H9 (cell line): ENCODE measurements around the gene IZUMO1. TPM values are rescaled to one million over a fixed set of nuclear protein-coding genes. Genes with fewer than 3 reads are reported as not detected.

Experiments
- DNase-seq: peaks from one replicate; pipeline ENCODE4 v3.0.0-alpha.2; 2017
- H2AFZ ChIP-seq: one replicate; pipeline ENCODE4 v1.6.1; 2013; ENCODE audit warnings: mild to moderate bottlenecking, low read length, control low read depth, moderate library complexity
- H2AK5ac ChIP-seq: 2 replicates; pipeline ENCODE4 v1.6.1; 2013; ENCODE audit warnings: low read length, control low read depth, mixed read lengths; ENCODE audit not compliant: insufficient read length
- H2BK120ac ChIP-seq: one replicate; pipeline ENCODE4 v1.6.1; 2013; ENCODE audit warnings: low read depth, mild to moderate bottlenecking, low read length, control low read depth, inconsistent platforms; ENCODE audit not compliant: poor library complexity, severe bottlenecking
- H2BK12ac ChIP-seq: 2 replicates; pipeline ENCODE4 v1.6.1; 2013; ENCODE audit warnings: low read length, control low read depth, mixed read lengths, low read depth; ENCODE audit not compliant: insufficient read length
- H2BK15ac ChIP-seq: 2 replicates; pipeline ENCODE4 v1.6.1; 2013; ENCODE audit warnings: low read depth, low read length, control low read depth
- H2BK20ac ChIP-seq: one replicate; pipeline ENCODE4 v1.6.1; 2013; ENCODE audit warnings: low read depth, mild to moderate bottlenecking, low read length, control low read depth, inconsistent platforms; ENCODE audit not compliant: poor library complexity, severe bottlenecking
- H2BK5ac ChIP-seq: 2 replicates; pipeline ENCODE4 v1.6.1; 2013; ENCODE audit warnings: low read length, control low read depth, mixed read lengths; ENCODE audit not compliant: insufficient read length
- H3K14ac ChIP-seq: 2 replicates; pipeline ENCODE4 v1.6.1; 2013; ENCODE audit warnings: low read length, control low read depth; ENCODE audit not compliant: insufficient read depth
- H3K18ac ChIP-seq: 2 replicates; pipeline ENCODE4 v1.6.1; 2013; ENCODE audit warnings: low read depth, mild to moderate bottlenecking, mixed read lengths, low read length, control low read depth; ENCODE audit not compliant: insufficient read length
- H3K23ac ChIP-seq: 2 replicates; pipeline ENCODE4 v1.6.1; 2013; ENCODE audit warnings: low read length, control low read depth, mixed read lengths, low read depth; ENCODE audit not compliant: insufficient read length
- H3K23me2 ChIP-seq: 2 replicates; pipeline ENCODE4 v1.6.1; 2013; ENCODE audit warnings: low read depth, mild to moderate bottlenecking, mixed read lengths, low read length, control low read depth; ENCODE audit not compliant: insufficient read length, poor library complexity, severe bottlenecking
- H3K27ac ChIP-seq: 2 replicates; pipeline ENCODE4 v1.5.1; 2013; ENCODE audit warnings: low read length, control low read depth, mixed read lengths, low read depth; ENCODE audit not compliant: insufficient read length
- H3K27me3 ChIP-seq: 2 replicates; pipeline ENCODE4 v1.6.1; 2013; ENCODE audit warnings: low read length, control low read depth, inconsistent platforms; ENCODE audit not compliant: insufficient read depth
- H3K4ac ChIP-seq: 2 replicates; pipeline ENCODE4 v1.6.1; 2013; ENCODE audit warnings: low read depth, mild to moderate bottlenecking, control low read depth, inconsistent platforms, low read length, moderate library complexity
- H3K4me1 ChIP-seq: 2 replicates; pipeline ENCODE4 v1.6.1; 2013; ENCODE audit warnings: low read length, control low read depth, inconsistent platforms; ENCODE audit not compliant: insufficient read depth
- H3K4me2 ChIP-seq: 2 replicates; pipeline ENCODE4 v1.6.1; 2013; ENCODE audit warnings: low read length, control low read depth, mixed read lengths; ENCODE audit not compliant: insufficient read length, insufficient read depth
- H3K56ac ChIP-seq: 2 replicates; pipeline ENCODE4 v1.6.1; 2013; ENCODE audit warnings: low read depth, mild to moderate bottlenecking, mixed read lengths, low read length, control low read depth; ENCODE audit not compliant: insufficient read length
- H3K79me1 ChIP-seq: 2 replicates; pipeline ENCODE4 v1.6.1; 2013; ENCODE audit warnings: low read depth, mild to moderate bottlenecking, moderate library complexity, low read length, control low read depth, inconsistent platforms; ENCODE audit not compliant: insufficient read depth, poor library complexity, severe bottlenecking
- H3K79me2 ChIP-seq: 2 replicates; pipeline ENCODE4 v1.6.1; 2013; ENCODE audit warnings: low read length, control low read depth, inconsistent platforms; ENCODE audit not compliant: insufficient read depth
- H3K9ac ChIP-seq: 2 replicates; pipeline ENCODE4 v1.6.1; 2013; ENCODE audit warnings: low read length, control low read depth, mixed read lengths; ENCODE audit not compliant: insufficient read length; ENCODE audit errors: extremely low read depth
- H3K9me3 ChIP-seq: one replicate; pipeline ENCODE4 v1.6.1; 2013; ENCODE audit warnings: low read depth, low read length, inconsistent platforms; ENCODE audit not compliant: control insufficient read depth
- H3T11ph ChIP-seq: one replicate; pipeline ENCODE4 v1.6.1; 2013; ENCODE audit warnings: mild to moderate bottlenecking, low read length, control low read depth, inconsistent platforms
- H4K20me1 ChIP-seq: one replicate; pipeline ENCODE4 v1.6.1; 2013; ENCODE audit not compliant: control insufficient read depth, insufficient read length, insufficient read depth
- H4K5ac ChIP-seq: 2 replicates; pipeline ENCODE4 v1.6.1; 2013; ENCODE audit warnings: low read depth, mild to moderate bottlenecking, mixed read lengths, low read length, control low read depth; ENCODE audit not compliant: insufficient read length
- H4K8ac ChIP-seq: replicated peaks from 2 replicates; pipeline ENCODE4 v1.6.1; 2013; ENCODE audit warnings: low read length, control low read depth, mixed read lengths, low read depth; ENCODE audit not compliant: insufficient read length
- H4K91ac ChIP-seq: 2 replicates; pipeline ENCODE4 v1.6.1; 2013; ENCODE audit warnings: low read depth, mild to moderate bottlenecking, moderate library complexity, mixed read lengths, low read length, control low read depth; ENCODE audit not compliant: insufficient read length
- H3K27ac Mint-ChIP-seq, 3 experiments: 2 replicates in 2 of 3; 3 replicates in 1 of 3; pipeline ENCODE4 v1.8.0; 2020 to 2021; ENCODE audit warnings: mixed read lengths in 3 of 3, mild to moderate bottlenecking in 1 of 3, moderate library complexity in 1 of 3
- H3K27me3 Mint-ChIP-seq: 2 replicates; pipeline ENCODE4 v1.8.0; 2021; ENCODE audit warnings: low read depth, mild to moderate bottlenecking, moderate library complexity, mixed read lengths
- H3K36me3 Mint-ChIP-seq, 3 experiments: 2 replicates in 2 of 3; 3 replicates in 1 of 3; pipeline ENCODE4 v1.8.0; 2020 to 2021; ENCODE audit warnings: low read depth in 3 of 3, mixed read lengths in 3 of 3; ENCODE audit not compliant: insufficient read depth in 1 of 3
- H3K4me1 Mint-ChIP-seq, 2 experiments: 2 replicates each; pipeline ENCODE4 v1.8.0; 2020; ENCODE audit warnings: mixed read lengths in 2 of 2
- H3K4me3 Mint-ChIP-seq, 2 experiments: 2 replicates in 1 of 2; 3 replicates in 1 of 2; pipeline ENCODE4 v1.8.0; 2020 to 2021; ENCODE audit warnings: mild to moderate bottlenecking in 2 of 2, mixed read lengths in 2 of 2, moderate library complexity in 1 of 2
- H3K9me3 Mint-ChIP-seq, 2 experiments: 2 replicates in 1 of 2; 3 replicates in 1 of 2; pipeline ENCODE4 v1.8.0; 2020; ENCODE audit warnings: mild to moderate bottlenecking in 2 of 2, mixed read lengths in 2 of 2, moderate library complexity in 1 of 2
- CTCF ChIP-seq: fragments of 200-600 bp; sonication (generic); conservative IDR thresholded peaks from 3 replicates; pipeline ENCODE4 v1.8.0; 2021; ENCODE audit warnings: antibody characterized with exemption, mild to moderate bottlenecking
- WGBS: extraction: QIAGEN DNeasy Blood & Tissue Kit; methylation state at CpG from one replicate; pipeline ENCODE4 v1.1.7; 2013; ENCODE audit warnings: missing lambda C conversion rate, low lambda C conversion rate, mixed read lengths; ENCODE audit not compliant: insufficient read length; ENCODE audit errors: extremely low coverage; 5-methylcytosine and 5-hydroxymethylcytosine counted together
- total RNA-seq: library from RNA; stranded (reverse); gene quantifications from 2 replicates; pipeline ENCODE4 v1.2.1, GENCODE V29; 2021

IZUMO1 gene
- total RNA-seq, 1 experiment from 2014 or later: 3.7 TPM

DNA sequence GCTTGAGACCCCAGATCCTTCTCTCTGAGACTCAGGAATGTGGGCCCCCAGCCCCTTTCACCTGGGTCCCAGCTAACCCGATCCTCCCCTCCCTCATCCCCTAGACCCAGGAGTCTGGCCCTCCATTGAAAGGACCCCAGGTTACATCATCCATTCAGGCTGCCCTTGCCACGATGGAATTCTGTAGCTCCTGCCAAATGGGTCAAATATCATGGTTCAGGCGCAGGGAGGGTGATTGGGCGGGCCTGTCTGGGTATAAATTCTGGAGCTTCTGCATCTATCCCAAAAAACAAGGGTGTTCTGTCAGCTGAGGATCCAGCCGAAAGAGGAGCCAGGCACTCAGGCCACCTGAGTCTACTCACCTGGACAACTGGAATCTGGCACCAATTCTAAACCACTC lies 9.1 kb upstream of the IZUMO1 start:
- Histone ChIP-seq H2AFZ (no peak overlapping the region), H3K27ac (no peak overlapping the region), H4K8ac (no peak overlapping the region), H3K56ac (no peak overlapping the region), H3T11ph (no peak overlapping the region), H2BK12ac (no peak overlapping the region), H3K9me3 (no peaks in the 10 kb centered on the region), H2AK5ac (peak overlapping the region; percentile 91), H3K14ac (peak overlapping the region; percentile 87; the same call in 1 of the 2 replicates), H2BK120ac (peak overlapping the region; percentile 89), H3K27me3 (no peaks in the 10 kb centered on the region), H3K4me1 (peaks cover 12% of the 10 kb centered on the region; the same call in 1 of the 2 replicates), H4K20me1 (no peaks in the 10 kb centered on the region), H3K79me1 (peaks cover 3% of the 10 kb centered on the region), H3K9ac (no peak overlapping the region), H3K4ac (peak overlapping the region; percentile 48), H3K23ac (no peak overlapping the region), H3K4me2 (no peak overlapping the region), H4K5ac (no peak overlapping the region), H3K79me2 (peaks cover 2% of the 10 kb centered on the region; the same call in 1 of the 2 replicates), H4K91ac (peak overlapping the region; percentile 39), H3K23me2 (peaks cover 8% of the 10 kb centered on the region), H2BK15ac (no peak overlapping the region), H2BK20ac (no peak overlapping the region), H2BK5ac (no peak overlapping the region), H3K18ac (peak overlapping the region; percentile 12)
- H3K36me3 Mint-ChIP-seq: peaks cover 6 to 7% (median 6%) of the 10 kb centered on the region in 3 experiments; a peak in 6 of 7 replicates
- H3K4me3 Mint-ChIP-seq: no peak overlapping the region
- peaks cover 15% of the 10 kb centered on the region for H3K27me3 Mint-ChIP-seq
- no peak for DNase-seq
- H3K4me1 Mint-ChIP-seq: peaks cover 34 to 50% of the 10 kb centered on the region in 2 experiments
- WGBS: no CpG with 5 or more reads among the region's 5 CpGs
- H3K27ac Mint-ChIP-seq: peak overlapping the region; percentile 65 to 82 (median 81); a peak in 5 of 7 replicates
- no peaks in the 10 kb centered on the region; a peak in 1 of 5 replicates for H3K9me3 Mint-ChIP-seq
- TF ChIP-seq CTCF: no peak
